Trophoblast cell (in vitro differentiated cells and primary cell): Measurements from ENCODE around the gene TRAP1.

Source experiments
- DNase-seq, 2 donors: peaks; one replicate each; pipeline ENCODE4 v3.0.0-alpha.2; 2016
- H2AFZ ChIP-seq: 2 replicates; pipeline ENCODE4 v1.6.1; 2013; ENCODE audit warnings: low read length, moderate library complexity, mild to moderate bottlenecking; ENCODE audit not compliant: insufficient read depth, poor library complexity
- H2AK5ac ChIP-seq: 2 replicates; pipeline ENCODE4 v1.6.1; 2013; ENCODE audit warnings: mild to moderate bottlenecking, low read length
- H2BK120ac ChIP-seq: 2 replicates; pipeline ENCODE4 v1.6.1; 2013; ENCODE audit warnings: low read length, mild to moderate bottlenecking, moderate library complexity; ENCODE audit not compliant: insufficient read depth, poor library complexity
- H2BK12ac ChIP-seq: 2 replicates; pipeline ENCODE4 v1.6.1; 2013; ENCODE audit warnings: mild to moderate bottlenecking, low read length, moderate library complexity
- H2BK5ac ChIP-seq: 2 replicates; pipeline ENCODE4 v1.6.1; 2013; ENCODE audit warnings: low read length, low read depth, moderate library complexity, mild to moderate bottlenecking; ENCODE audit not compliant: poor library complexity
- H3K14ac ChIP-seq: 2 replicates; pipeline ENCODE4 v1.6.1; 2013; ENCODE audit warnings: mild to moderate bottlenecking, low read length
- H3K18ac ChIP-seq: 2 replicates; pipeline ENCODE4 v1.6.1; 2013; ENCODE audit warnings: mild to moderate bottlenecking, low read length
- H3K23ac ChIP-seq: 2 replicates; pipeline ENCODE4 v1.6.1; 2013; ENCODE audit warnings: low read length
- H3K27ac ChIP-seq: 2 replicates; pipeline ENCODE4 v1.5.1; 2013; ENCODE audit warnings: low read depth, mild to moderate bottlenecking, inconsistent platforms, low read length, moderate library complexity
- H3K27me3 ChIP-seq: 2 replicates; pipeline ENCODE4 v1.6.1; 2013; ENCODE audit warnings: inconsistent platforms, mild to moderate bottlenecking, low read length, moderate library complexity; ENCODE audit not compliant: insufficient read depth
- H3K36me3 ChIP-seq, 2 experiments: 1 replicate in 1 of 2; 2 replicates in 1 of 2; pipeline ENCODE4 v1.6.1; 2013; ENCODE audit warnings: low read length in 2 of 2, mild to moderate bottlenecking in 2 of 2, moderate library complexity in 1 of 2; ENCODE audit not compliant: insufficient read depth in 2 of 2, control insufficient read depth in 1 of 2
- H3K4ac ChIP-seq: 2 replicates; pipeline ENCODE4 v1.6.1; 2013; ENCODE audit warnings: low read depth, mild to moderate bottlenecking, low read length, moderate library complexity
- H3K4me1 ChIP-seq, 2 experiments: 1 replicate in 1 of 2; 2 replicates in 1 of 2; pipeline ENCODE4 v1.6.1; 2013; ENCODE audit warnings: low read length in 2 of 2, mild to moderate bottlenecking in 2 of 2, moderate library complexity in 1 of 2; ENCODE audit not compliant: insufficient read depth in 2 of 2, control insufficient read depth in 1 of 2
- H3K4me2 ChIP-seq: 2 replicates; pipeline ENCODE4 v1.6.1; 2013; ENCODE audit warnings: inconsistent platforms, mild to moderate bottlenecking, low read length, moderate library complexity
- H3K4me3 ChIP-seq: 2 replicates; pipeline ENCODE4 v1.5.1; 2013; ENCODE audit warnings: mild to moderate bottlenecking, low read depth, low read length, inconsistent platforms
- H3K79me1 ChIP-seq: one replicate; pipeline ENCODE4 v1.6.1; 2013; ENCODE audit warnings: low read length
- H3K79me2 ChIP-seq: 2 replicates; pipeline ENCODE4 v1.6.1; 2013; ENCODE audit warnings: low read length, mild to moderate bottlenecking; ENCODE audit not compliant: control insufficient read depth, insufficient read depth, poor library complexity
- H3K9ac ChIP-seq: 2 replicates; pipeline ENCODE4 v1.6.1; 2013; ENCODE audit warnings: mild to moderate bottlenecking, low read length
- H3K9me3 ChIP-seq: 2 replicates; pipeline ENCODE4 v1.6.1; 2013; ENCODE audit warnings: low read depth, mild to moderate bottlenecking, control low read depth, inconsistent platforms, low read length; ENCODE audit not compliant: insufficient read depth
- H4K12ac ChIP-seq: 2 replicates; pipeline ENCODE4 v1.6.1; 2013; ENCODE audit warnings: low read depth, mild to moderate bottlenecking, low read length, moderate library complexity
- H4K8ac ChIP-seq: 2 replicates; pipeline ENCODE4 v1.6.1; 2013; ENCODE audit warnings: low read depth, mild to moderate bottlenecking, low read length, moderate library complexity
- H4K91ac ChIP-seq: one replicate; pipeline ENCODE4 v1.6.1; 2013; ENCODE audit warnings: low read depth, mild to moderate bottlenecking, low read length, moderate library complexity
- WGBS: extraction: QIAGEN DNeasy Blood & Tissue Kit; methylation state at CpG from one replicate; pipeline ENCODE4 v1.1.7; 2013; ENCODE audit warnings: missing lambda C conversion rate; ENCODE audit not compliant: insufficient read length, insufficient coverage; ENCODE audit errors: extremely low coverage; 5-methylcytosine and 5-hydroxymethylcytosine counted together

TRAP1 gene

DNA sequence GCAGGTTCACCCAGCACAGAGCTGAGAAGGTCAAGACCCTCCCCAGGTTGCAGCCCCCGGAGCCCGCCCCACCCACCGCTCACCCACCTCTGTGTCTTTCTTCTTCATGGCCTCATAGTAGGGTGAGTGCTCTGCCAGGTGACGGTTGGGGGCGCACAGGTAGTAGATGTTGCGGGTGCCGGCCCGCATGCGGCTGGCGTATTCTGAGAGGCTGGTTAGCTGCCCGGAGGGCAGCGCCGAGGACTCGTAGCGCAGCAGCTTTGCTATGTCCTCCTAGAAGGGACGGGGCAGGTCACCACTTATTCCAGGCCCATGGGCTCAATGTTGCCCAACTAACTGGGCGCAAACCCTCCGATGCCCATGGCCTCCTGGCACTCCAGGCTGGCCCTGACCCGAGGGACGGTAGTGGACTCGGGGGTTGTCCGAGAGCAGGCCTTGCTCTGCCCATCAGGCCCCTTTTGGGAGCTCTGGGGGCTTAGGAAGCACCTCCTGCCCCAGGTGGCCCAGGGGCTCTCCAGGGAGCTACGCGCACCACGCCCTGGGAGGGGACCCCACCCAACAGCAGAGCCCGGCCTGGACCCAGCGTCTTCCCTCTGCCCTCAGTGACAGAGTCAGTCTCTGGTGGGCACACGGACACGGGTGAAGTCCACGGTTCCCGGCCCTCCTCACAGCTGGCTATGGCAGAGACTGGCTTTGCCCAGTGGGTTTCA, 53.0 kb downstream of the TRAP1 start:
- no peak overlapping the region for H3K9ac ChIP-seq
- H2BK5ac ChIP-seq = no peak overlapping the region
- H3K4ac ChIP-seq = no peak overlapping the region
- no peaks in the 10 kb centered on the region for H3K79me1 ChIP-seq
- H3K27me3 ChIP-seq = no peaks in the 10 kb centered on the region
- peaks cover 3% of the 10 kb centered on the region for H3K9me3 ChIP-seq
- H2BK120ac ChIP-seq = no peak overlapping the region
- no CpG with 5 or more reads among the region's 31 CpGs for WGBS
- H3K14ac ChIP-seq = no peak overlapping the region
- H3K79me2 ChIP-seq = no peaks in the 10 kb centered on the region
- H3K36me3 ChIP-seq = peaks cover 58 to 65% of the 10 kb centered on the region in 2 experiments
- no peak overlapping the region for H4K8ac ChIP-seq
- H3K4me1 ChIP-seq = no peaks in the 10 kb centered on the region
- no peak overlapping the region for H4K91ac ChIP-seq
- no peak overlapping the region for H4K12ac ChIP-seq
- H2BK12ac ChIP-seq = no peak overlapping the region
- no peak for DNase-seq
- H3K4me3 ChIP-seq = no peak overlapping the region
- no peak overlapping the region for H2AFZ ChIP-seq
- no peak overlapping the region for H2AK5ac ChIP-seq
- H3K23ac ChIP-seq = no peak overlapping the region
- no peak overlapping the region for H3K27ac ChIP-seq
- no peak overlapping the region for H3K4me2 ChIP-seq
- no peak overlapping the region for H3K18ac ChIP-seq

DNA sequence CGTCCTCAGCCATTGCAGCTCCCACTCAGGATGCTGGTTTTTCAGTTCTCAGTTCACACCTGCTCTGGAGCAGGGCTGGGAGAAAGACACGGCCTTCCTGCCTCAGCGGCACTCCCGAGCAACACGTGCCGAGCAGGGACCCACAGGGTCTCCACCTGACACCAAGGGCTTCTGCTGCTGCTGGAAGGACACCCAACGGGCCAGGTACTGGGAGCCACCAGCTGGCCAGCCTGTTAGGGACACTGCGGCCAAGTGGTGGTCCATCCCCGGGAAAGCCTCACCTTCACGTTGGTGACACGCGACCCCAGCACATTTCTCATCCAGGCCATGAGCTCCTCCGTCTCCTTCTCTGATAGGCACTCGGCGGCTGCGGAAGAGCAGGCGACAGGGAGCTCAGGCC, 54.7 kb downstream of the TRAP1 start:
- Histone ChIP-seq H3K27ac (no peak overlapping the region), H3K79me1 (no peaks in the 10 kb centered on the region), H2BK12ac (no peak overlapping the region), H3K79me2 (no peaks in the 10 kb centered on the region), H3K18ac (no peak overlapping the region), H2BK5ac (no peak overlapping the region), H3K4ac (no peak overlapping the region), H2AFZ (no peak overlapping the region), H3K9ac (no peak overlapping the region), H3K9me3 (no peaks in the 10 kb centered on the region), H4K8ac (no peak overlapping the region), H4K12ac (no peak overlapping the region), H3K4me1 (no peaks in the 10 kb centered on the region), H4K91ac (no peak overlapping the region), H2AK5ac (no peak overlapping the region), H3K14ac (no peak overlapping the region), H3K27me3 (no peaks in the 10 kb centered on the region), H3K4me2 (no peak overlapping the region), H3K23ac (no peak overlapping the region), H3K36me3 (peaks cover 59 to 65% of the 10 kb centered on the region in 2 experiments), H2BK120ac (no peak overlapping the region), H3K4me3 (no peak overlapping the region)
- no CpG with 5 or more reads among the region's 17 CpGs for WGBS
- no peak for DNase-seq

DNA sequence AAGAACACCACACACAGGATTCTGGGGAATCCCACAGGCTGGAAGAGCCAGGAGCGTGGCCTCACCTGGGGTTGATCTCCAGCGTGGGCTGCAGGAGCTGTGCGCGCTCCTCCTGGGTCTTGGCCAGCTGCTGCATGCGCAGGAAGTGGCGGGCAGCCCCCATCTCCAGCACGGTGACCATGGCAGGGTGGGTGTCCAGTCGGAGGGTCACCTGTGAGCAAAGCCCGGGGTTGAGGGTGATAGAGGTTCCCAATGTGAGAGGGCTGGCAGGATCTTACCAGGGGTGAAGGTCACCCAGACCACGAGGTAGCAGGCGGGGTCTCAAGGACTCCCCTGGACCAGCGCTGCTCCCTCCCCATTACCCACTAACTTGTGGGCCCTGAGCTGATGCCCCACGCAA, 55.4 kb downstream of the TRAP1 start:
- no peak overlapping the region for H3K14ac ChIP-seq
- H2BK5ac ChIP-seq = no peak overlapping the region
- H2AK5ac ChIP-seq = no peak overlapping the region
- no peaks in the 10 kb centered on the region for H3K79me1 ChIP-seq
- H3K27ac ChIP-seq = no peak overlapping the region
- peaks cover 0 to under 1% of the 10 kb centered on the region in 2 experiments for H3K4me1 ChIP-seq
- no peak overlapping the region for H4K8ac ChIP-seq
- no peak for DNase-seq
- H2BK120ac ChIP-seq = no peak overlapping the region
- no peaks in the 10 kb centered on the region for H3K27me3 ChIP-seq
- no peak overlapping the region for H3K4me3 ChIP-seq
- no peak overlapping the region for H4K12ac ChIP-seq
- no peak overlapping the region for H3K4ac ChIP-seq
- H4K91ac ChIP-seq = no peak overlapping the region
- no peak overlapping the region for H2BK12ac ChIP-seq
- H3K9me3 ChIP-seq = no peaks in the 10 kb centered on the region
- no CpG with 5 or more reads among the region's 13 CpGs for WGBS
- H3K79me2 ChIP-seq = no peaks in the 10 kb centered on the region
- H3K9ac ChIP-seq = no peak overlapping the region
- no peak overlapping the region for H3K23ac ChIP-seq
- no peak overlapping the region for H2AFZ ChIP-seq
- H3K36me3 ChIP-seq = peaks cover 66 to 69% of the 10 kb centered on the region in 2 experiments
- H3K4me2 ChIP-seq = no peak overlapping the region
- no peak overlapping the region for H3K18ac ChIP-seq

DNA sequence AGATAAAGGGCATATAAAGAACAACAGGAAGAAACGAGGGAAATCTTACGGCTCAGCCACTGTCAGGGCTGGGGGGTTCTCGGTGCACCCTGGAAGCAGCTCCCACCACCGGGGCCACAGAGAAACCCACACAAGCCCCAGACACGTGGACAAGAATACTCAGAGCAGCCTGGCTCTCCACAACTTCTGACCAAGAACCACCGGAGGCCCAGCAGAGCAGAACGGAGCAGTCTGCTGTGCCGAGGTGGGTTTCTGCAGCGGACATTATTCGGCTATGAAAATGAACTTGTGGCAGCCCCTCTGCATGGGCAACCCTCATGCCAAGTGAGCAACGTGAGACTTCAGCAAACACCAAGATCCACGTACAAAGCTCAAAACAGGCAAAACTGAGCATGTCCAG, 56.0 kb downstream of the TRAP1 start:
- no peaks in the 10 kb centered on the region for H3K9me3 ChIP-seq
- no peak overlapping the region for H3K23ac ChIP-seq
- H3K36me3 ChIP-seq = peaks cover 72 to 74% of the 10 kb centered on the region in 2 experiments
- no peaks in the 10 kb centered on the region for H3K79me1 ChIP-seq
- H3K14ac ChIP-seq = no peak overlapping the region
- H3K18ac ChIP-seq = no peak overlapping the region
- no peak overlapping the region for H3K4ac ChIP-seq
- H4K91ac ChIP-seq = no peak overlapping the region
- no peak overlapping the region for H4K12ac ChIP-seq
- peaks cover 0 to 4% of the 10 kb centered on the region in 2 experiments for H3K4me1 ChIP-seq
- no peak overlapping the region for H4K8ac ChIP-seq
- H2BK120ac ChIP-seq = no peak overlapping the region
- H3K79me2 ChIP-seq = no peaks in the 10 kb centered on the region
- no peak overlapping the region for H2BK5ac ChIP-seq
- DNase-seq = no peak
- H2AK5ac ChIP-seq = no peak overlapping the region
- no peak overlapping the region for H3K9ac ChIP-seq
- no peak overlapping the region for H3K4me3 ChIP-seq
- WGBS = no CpG with 5 or more reads among the region's 12 CpGs
- H3K27me3 ChIP-seq = no peaks in the 10 kb centered on the region
- H2AFZ ChIP-seq = no peak overlapping the region
- H3K27ac ChIP-seq = no peak overlapping the region
- H3K4me2 ChIP-seq = no peak overlapping the region
- no peak overlapping the region for H2BK12ac ChIP-seq
